GM21515 (cell line): Measurements from ENCODE around the gene VWF.

ENCODE experiments used
- ATAC-seq: cut with Tn5 transposase; IDR thresholded peaks from one replicate; pipeline ENCODE4 v1.9.1; 2021; ENCODE audit not compliant: unreplicated experiment

The VWF gene

GRCh38 chr12:6078398-6079096, 45.9 kb downstream of the VWF start:
- ATAC-seq = no peak

- ATAC-seq = no peak
Observed at GRCh38 chr12:6077692-6078083, 46.8 kb downstream of the VWF start.

- no peak for ATAC-seq
Observed at GRCh38 chr12:6076776-6077691, 47.4 kb downstream of the VWF start.

GRCh38 chr12:6076346-6076745, 48.1 kb downstream of the VWF start:
- ATAC-seq = no peak

- no peak for ATAC-seq
Observed at GRCh38 chr12:6074979-6075585, 49.4 kb downstream of the VWF start.

- no peak for ATAC-seq
Observed at GRCh38 chr12:6074427-6074826, 50.0 kb downstream of the VWF start.

GRCh38 chr12:6073426-6073825, 51.0 kb downstream of the VWF start:
- no peak for ATAC-seq

GRCh38 chr12:6072302-6072752, 52.1 kb downstream of the VWF start:
- ATAC-seq = no peak

GRCh38 chr12:6071589-6071988, 52.9 kb downstream of the VWF start:
- ATAC-seq = no peak

GRCh38 chr12:6070472-6071257, 53.8 kb downstream of the VWF start:
- no peak for ATAC-seq

- no peak for ATAC-seq
Observed at GRCh38 chr12:6069437-6070093, 54.9 kb downstream of the VWF start.

- ATAC-seq = no peak
Observed at GRCh38 chr12:6068227-6068626, 56.2 kb downstream of the VWF start.

GRCh38 chr12:6067152-6067916, 57.1 kb downstream of the VWF start:
- ATAC-seq = no peak

GRCh38 chr12:6066651-6067050, 57.8 kb downstream of the VWF start:
- no peak for ATAC-seq

GRCh38 chr12:6065863-6066199, 58.6 kb downstream of the VWF start:
- ATAC-seq = no peak

- no peak for ATAC-seq
Observed at GRCh38 chr12:6065131-6065862, 59.2 kb downstream of the VWF start.

GRCh38 chr12:6062757-6063735, 61.4 kb downstream of the VWF start:
- ATAC-seq = no peak

GRCh38 chr12:6062395-6062756, 62.1 kb downstream of the VWF start:
- no peak for ATAC-seq
